Frontal cortex (tissue), 4 donors: ENCODE results near the gene ZNF654. TPM values are rescaled to one million over a fixed set of nuclear protein-coding genes. Genes with fewer than 3 reads are reported as not detected.
A peak's percentile ranks its signal among the peaks of the same experiment; 100 is the strongest.
"Not testable (repeated sequence)": the region's sequence is repeated elsewhere in the genome, so short reads cannot be mapped to it uniquely, and the experiment has no call there.

ENCODE experiments used
- DNase-seq, 2 donors: peaks; one replicate each; pipeline ENCODE4 v3.0.0; 2012; ENCODE audit warnings: low spot score in 2 of 2
- FAIRE-seq: peaks from 2 replicates; lab custom pipeline; 2012; peaks lifted over from hg19 to GRCh38; lab: Jason Lieb, UNC
- total RNA-seq: library from RNA; depleted of rRNA; stranded (reverse); fragments of >200 nt; gene quantifications from one replicate; pipeline ENCODE4 v1.2.3, GENCODE V29; 2014
- donor health status: control.
- donor health status: control.
- donor health status: control.

ZNF654 gene
- 35.1 TPM for total RNA-seq

GRCh38 chr3:88058581-88059379, at the start of gene ZNF654, which contains the start of gene CGGBP1:
Gene ZNF654 (plus strand): TSS chr3:88059255. CDS start chr3:88059320, 65 bp downstream.
Gene CGGBP1 (minus strand): TSS chr3:88059005. CDS start chr3:88055976, 3,029 bp downstream.
- FAIRE-seq (peak; percentile 62), DNase-seq (peak; percentile 92)

GRCh38 chr3:88010810-88011209, 48.2 kb upstream of the ZNF654 start:
- DNase-seq (no peak), FAIRE-seq (no peak)

- DNase-seq: no peak
Observed at GRCh38 chr3:88013592-88013991, 45.5 kb upstream of the ZNF654 start.

GRCh38 chr3:88015656-88016055, 43.4 kb upstream of the ZNF654 start:
- not testable (repeated sequence) for FAIRE-seq, DNase-seq

More at GRCh38 chr3:88013592-88013991, 45.5 kb upstream of the ZNF654 start:
- FAIRE-seq: no peak

- FAIRE-seq (no peak), DNase-seq (no peak)
Observed at GRCh38 chr3:88019024-88019423, 40.0 kb upstream of the ZNF654 start.

GRCh38 chr3:88025001-88025552, 34.0 kb upstream of the ZNF654 start:
- DNase-seq (no peak), FAIRE-seq (no peak)

GRCh38 chr3:88028876-88029275, 30.2 kb upstream of the ZNF654 start:
- no peak for FAIRE-seq

GRCh38 chr3:88030210-88030609, 28.8 kb upstream of the ZNF654 start:
- FAIRE-seq: peak; percentile 52
- no peak for DNase-seq

More at GRCh38 chr3:88028876-88029275, 30.2 kb upstream of the ZNF654 start:
- no peak for DNase-seq

GRCh38 chr3:88031642-88032077, 27.4 kb upstream of the ZNF654 start:
- peak in 1 of 2 donors; percentile 16 for DNase-seq
- no peak for FAIRE-seq

- FAIRE-seq: no peak
Observed at GRCh38 chr3:88032245-88032644, 26.8 kb upstream of the ZNF654 start.

GRCh38 chr3:88033079-88033478, 26.0 kb upstream of the ZNF654 start:
- DNase-seq: no peak

More at GRCh38 chr3:88032245-88032644, 26.8 kb upstream of the ZNF654 start:
- DNase-seq: no peak

GRCh38 chr3:88033808-88034207, 25.2 kb upstream of the ZNF654 start:
- no peak for FAIRE-seq

More at GRCh38 chr3:88033079-88033478, 26.0 kb upstream of the ZNF654 start:
- no peak for FAIRE-seq

GRCh38 chr3:88034491-88035275, 24.4 kb upstream of the ZNF654 start:
- DNase-seq (no peak), FAIRE-seq (no peak)

More at GRCh38 chr3:88033808-88034207, 25.2 kb upstream of the ZNF654 start:
- no peak for DNase-seq

- FAIRE-seq (no peak), DNase-seq (no peak)
Observed at GRCh38 chr3:88036221-88036620, 22.8 kb upstream of the ZNF654 start.

GRCh38 chr3:88038566-88038965, 20.5 kb upstream of the ZNF654 start:
- DNase-seq (no peak), FAIRE-seq (no peak)

GRCh38 chr3:88040529-88040928, 18.5 kb upstream of the ZNF654 start:
- FAIRE-seq (no peak), DNase-seq (no peak)

GRCh38 chr3:88041005-88041404, 18.1 kb upstream of the ZNF654 start:
- DNase-seq: no peak

GRCh38 chr3:88044411-88044810, 14.6 kb upstream of the ZNF654 start:
- FAIRE-seq: no peak

More at GRCh38 chr3:88041005-88041404, 18.1 kb upstream of the ZNF654 start:
- FAIRE-seq: no peak

GRCh38 chr3:88046766-88047165, 12.3 kb upstream of the ZNF654 start:
- no peak for DNase-seq
- no peak for FAIRE-seq

More at GRCh38 chr3:88044411-88044810, 14.6 kb upstream of the ZNF654 start:
- DNase-seq: no peak

- FAIRE-seq: no peak
- DNase-seq: no peak
Observed at GRCh38 chr3:88057630-88058305, 1.3 kb upstream of the ZNF654 start.
